Stomach (tissue), 4 donors: ENCODE data around the gene FAM131B.

Experiments
- CTCF ChIP-seq, 7 experiments: fragments of 450-650 bp in 4 of 7; fragments of 200-600 bp in 3 of 7; sonication (generic) in 3 of 7; IDR thresholded peaks; one replicate each; pipeline ENCODE4 v1.5.1; 2016 to 2019; ENCODE audit warnings: antibody characterized with exemption in 7 of 7, control low read depth in 2 of 7, mild to moderate bottlenecking in 1 of 7
- EP300 ChIP-seq: sonication (generic); formaldehyde crosslinking; IDR thresholded peaks from one replicate; pipeline ENCODE4 v1.6.1; 2017; ENCODE audit warnings: antibody characterized with exemption
- POLR2A ChIP-seq, 4 donors: fragments of 450-650 bp; IDR thresholded peaks; one replicate each; pipeline ENCODE4 v1.6.1; 2016; ENCODE audit warnings: antibody characterized with exemption in 4 of 4, control low read depth in 2 of 4, mild to moderate bottlenecking in 1 of 4, moderate library complexity in 1 of 4
- POLR2AphosphoS5 ChIP-seq, 3 donors: sonication (generic); formaldehyde crosslinking; IDR thresholded peaks; one replicate each; pipeline ENCODE4 v1.6.1; 2016; ENCODE audit warnings: antibody characterized with exemption in 3 of 3

GRCh38 chr7:143382126-143382790, 19.7 kb upstream of the FAM131B start:
- no peak for TF ChIP-seq CTCF (IDR thresholded peaks at IDR 0.05)
- no peak for TF ChIP-seq POLR2A (IDR thresholded peaks at IDR 0.05)
- no peak for TF ChIP-seq POLR2AphosphoS5 (IDR thresholded peaks at IDR 0.05)
- TF ChIP-seq EP300: no peak
